PC-9 (cell line): Measurements from ENCODE around the gene RAPGEF1. TPM values are rescaled to one million over a fixed set of nuclear protein-coding genes. Genes with fewer than 3 reads are reported as not detected.

ENCODE experiments used
- BruUV-seq: library from RNA; stranded (reverse); fragments of 400-500 nt; replicated peaks from 2 replicates; lab custom pipeline; 2021; lab: Mats Ljungman, UMichigan
- CTCF ChIA-PET: fragments of 300-600 bp; sonication (Branson Sonifier 250); formaldehyde crosslinking; loops from one replicate; lab custom pipeline; 2022; ENCODE audit warnings: antibody characterized with exemption; lab: Charles Lee
- POLR2A ChIA-PET: fragments of 300-600 bp; sonication (Branson Sonifier 250); formaldehyde crosslinking; loops from one replicate; lab custom pipeline; 2022; ENCODE audit warnings: antibody characterized with exemption; ENCODE audit not compliant: unreplicated experiment; lab: Charles Lee
- DNase-seq, 2 experiments: peaks; one replicate each; pipeline versions ENCODE4 v3.0.0 to v3.0.0-alpha.2; 2015 to 2022; ENCODE audit warnings: mixed read lengths in 1 of 2
- H2AFZ ChIP-seq: fragments of 200-600 bp; sonication (generic); 2 replicates; pipeline ENCODE4 v1.8.1; 2017; ENCODE audit warnings: antibody characterized with exemption
- H3F3A ChIP-seq: fragments of 200-600 bp; sonication (generic); 2 replicates; pipeline ENCODE4 v1.8.1; 2017; ENCODE audit warnings: antibody characterized with exemption, mild to moderate bottlenecking, low read depth; ENCODE audit not compliant: insufficient read depth
- H3K27ac ChIP-seq: fragments of 200-600 bp; sonication (generic); 2 replicates; pipeline ENCODE4 v1.6.1; 2016; ENCODE audit warnings: mixed run types
- H3K27me3 ChIP-seq: fragments of 200-600 bp; sonication (generic); 2 replicates; pipeline ENCODE4 v1.6.1; 2016; ENCODE audit warnings: low read depth, mixed run types; ENCODE audit not compliant: insufficient read depth
- H3K36me3 ChIP-seq: fragments of 200-600 bp; sonication (generic); 2 replicates; pipeline ENCODE4 v1.6.1; 2016; ENCODE audit warnings: low read depth, mixed run types
- H3K4me1 ChIP-seq: fragments of 200-600 bp; sonication (generic); replicated peaks from 2 replicates; pipeline ENCODE4 v1.6.1; 2016; ENCODE audit warnings: mixed run types; ENCODE audit not compliant: insufficient read depth
- H3K4me2 ChIP-seq: fragments of 200-600 bp; sonication (generic); 2 replicates; pipeline ENCODE4 v1.6.1; 2017; ENCODE audit warnings: mixed run types
- H3K4me3 ChIP-seq: fragments of 200-600 bp; sonication (generic); 2 replicates; pipeline ENCODE4 v1.6.1; 2016; ENCODE audit warnings: mixed run types
- H3K79me2 ChIP-seq: fragments of 200-600 bp; sonication (generic); 2 replicates; pipeline ENCODE4 v1.6.1; 2017; ENCODE audit warnings: low read depth, mixed run types
- H3K9me2 ChIP-seq: fragments of 200-600 bp; sonication (generic); 2 replicates; pipeline ENCODE4 v1.8.1; 2017; ENCODE audit warnings: mild to moderate bottlenecking; ENCODE audit not compliant: insufficient read depth
- H3K9me3 ChIP-seq: fragments of 200-600 bp; sonication (generic); 2 replicates; pipeline ENCODE4 v1.8.1; 2016; ENCODE audit warnings: low read depth; ENCODE audit not compliant: insufficient read depth
- H4K20me1 ChIP-seq: fragments of 200-600 bp; sonication (generic); 2 replicates; pipeline ENCODE4 v1.8.1; 2017; ENCODE audit not compliant: insufficient read depth
- EZH2 ChIP-seq: fragments of 200-600 bp; sonication (generic); IDR thresholded peaks from 2 replicates; pipeline ENCODE4 v1.8.0; 2017; ENCODE audit warnings: antibody characterized with exemption, low read depth
- intact Hi-C: fragments of 100-400 bp; cut with micrococcal nuclease; formaldehyde crosslinking; loops from one replicate; pipeline ENCODE4 v1.10.0; 2022; ENCODE audit not compliant: unreplicated experiment
- total RNA-seq: library from RNA; stranded (reverse); gene quantifications from 2 replicates; pipeline ENCODE4 v1.2.3, GENCODE V29; 2021
- TF ChIP-seq, protein P1 (sequence below): fragments of 200-600 bp; sonication (generic); conservative IDR thresholded peaks from 2 replicates; pipeline ENCODE4 v1.6.1; 2017; ENCODE audit warnings: mixed run types, antibody characterized with exemption, mild to moderate bottlenecking, moderate library complexity

Gene RAPGEF1
- total RNA-seq, 1 experiment from 2014 or later: 66.5 TPM

DNA sequence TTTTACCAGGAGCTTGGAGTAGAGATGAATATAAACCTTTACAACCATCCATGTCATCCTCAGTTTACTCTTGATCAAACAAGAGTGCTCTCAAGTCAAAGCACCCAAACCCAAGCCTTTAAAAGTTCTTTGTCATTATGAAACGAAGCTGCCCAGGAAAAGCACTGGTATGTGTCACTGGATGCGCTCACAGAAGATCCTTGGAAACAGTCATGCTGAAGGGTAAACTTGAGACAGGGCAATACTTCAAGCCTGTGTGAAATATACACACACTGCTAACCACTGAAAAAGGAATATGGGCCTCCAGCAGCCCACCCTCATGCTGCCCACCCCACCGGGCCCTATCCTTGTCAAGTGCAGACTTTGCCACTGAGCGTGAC is 110.1 kb downstream of the RAPGEF1 start:
- Histone ChIP-seq H3K79me2 (no peaks in the 10 kb centered on the region), H3F3A (peaks cover 8% of the 10 kb centered on the region), H3K4me3 (no peak overlapping the region), H3K9me2 (no peaks in the 10 kb centered on the region), H3K27me3 (no peaks in the 10 kb centered on the region), H2AFZ (no peak overlapping the region), H3K9me3 (no peaks in the 10 kb centered on the region), H3K27ac (no peak overlapping the region), H3K36me3 (no peaks in the 10 kb centered on the region), H4K20me1 (0 out of 2 replicates have a peak, but pooled peaks cover 3% of the 10 kb centered on the region), H3K4me2 (no peak overlapping the region), H3K4me1 (peaks cover 23% of the 10 kb centered on the region)
- POLR2A ChIA-PET: interaction anchor here (0.5 kb wide), 1 partner anchor 119 kb away, joined by 23 read pairs; no protein-coding TSS in a partner anchor
- DNase-seq: no peak
- CTCF ChIA-PET: interaction anchor here (0.6 kb wide), 1 partner anchor 897 kb away, joined by 3 read pairs; no protein-coding TSS in a partner anchor
- TF ChIP-seq, protein P1, sequence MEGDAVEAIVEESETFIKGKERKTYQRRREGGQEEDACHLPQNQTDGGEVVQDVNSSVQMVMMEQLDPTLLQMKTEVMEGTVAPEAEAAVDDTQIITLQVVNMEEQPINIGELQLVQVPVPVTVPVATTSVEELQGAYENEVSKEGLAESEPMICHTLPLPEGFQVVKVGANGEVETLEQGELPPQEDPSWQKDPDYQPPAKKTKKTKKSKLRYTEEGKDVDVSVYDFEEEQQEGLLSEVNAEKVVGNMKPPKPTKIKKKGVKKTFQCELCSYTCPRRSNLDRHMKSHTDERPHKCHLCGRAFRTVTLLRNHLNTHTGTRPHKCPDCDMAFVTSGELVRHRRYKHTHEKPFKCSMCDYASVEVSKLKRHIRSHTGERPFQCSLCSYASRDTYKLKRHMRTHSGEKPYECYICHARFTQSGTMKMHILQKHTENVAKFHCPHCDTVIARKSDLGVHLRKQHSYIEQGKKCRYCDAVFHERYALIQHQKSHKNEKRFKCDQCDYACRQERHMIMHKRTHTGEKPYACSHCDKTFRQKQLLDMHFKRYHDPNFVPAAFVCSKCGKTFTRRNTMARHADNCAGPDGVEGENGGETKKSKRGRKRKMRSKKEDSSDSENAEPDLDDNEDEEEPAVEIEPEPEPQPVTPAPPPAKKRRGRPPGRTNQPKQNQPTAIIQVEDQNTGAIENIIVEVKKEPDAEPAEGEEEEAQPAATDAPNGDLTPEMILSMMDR: no peak
- TF ChIP-seq EZH2: no peak
- BruUV-seq: no TSS peak
- intact Hi-C loops: no loop called here

DNA sequence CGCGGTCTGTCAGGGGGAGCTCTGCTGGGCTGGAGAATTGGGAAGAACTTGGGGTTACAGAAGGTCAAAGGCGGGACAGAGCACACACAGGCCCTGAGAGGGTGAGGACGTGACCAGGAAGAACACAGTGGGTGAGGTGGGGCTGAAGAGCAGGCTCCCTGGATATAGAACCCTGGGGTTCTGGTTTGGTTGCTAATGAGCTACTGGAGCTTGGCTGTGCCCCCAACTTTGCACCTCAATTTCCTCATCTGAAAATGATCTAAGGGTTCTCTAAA is 110.7 kb downstream of the RAPGEF1 start:
- Histone ChIP-seq H3K79me2 (no peaks in the 10 kb centered on the region), H3K9me2 (no peaks in the 10 kb centered on the region), H2AFZ (no peak overlapping the region), H3K9me3 (no peaks in the 10 kb centered on the region), H3K27ac (no peak overlapping the region), H3K4me1 (peaks cover 16% of the 10 kb centered on the region; the same call in 1 of the 2 replicates), H3F3A (peaks cover 6% of the 10 kb centered on the region; the same call in 1 of the 2 replicates), H3K36me3 (no peaks in the 10 kb centered on the region), H3K4me2 (no peak overlapping the region), H4K20me1 (0 out of 2 replicates have a peak, but pooled peaks cover 3% of the 10 kb centered on the region), H3K27me3 (no peaks in the 10 kb centered on the region), H3K4me3 (no peak overlapping the region)
- no peak for DNase-seq
- TF ChIP-seq, protein P1: no peak
- TF ChIP-seq EZH2: no peak
- CTCF ChIA-PET: no interaction called here
- intact Hi-C loops: no loop called here
- BruUV-seq: no TSS peak
- POLR2A ChIA-PET: interaction anchor here (0.5 kb wide), 1 partner anchor 119 kb away, joined by 23 read pairs; no protein-coding TSS in a partner anchor

DNA sequence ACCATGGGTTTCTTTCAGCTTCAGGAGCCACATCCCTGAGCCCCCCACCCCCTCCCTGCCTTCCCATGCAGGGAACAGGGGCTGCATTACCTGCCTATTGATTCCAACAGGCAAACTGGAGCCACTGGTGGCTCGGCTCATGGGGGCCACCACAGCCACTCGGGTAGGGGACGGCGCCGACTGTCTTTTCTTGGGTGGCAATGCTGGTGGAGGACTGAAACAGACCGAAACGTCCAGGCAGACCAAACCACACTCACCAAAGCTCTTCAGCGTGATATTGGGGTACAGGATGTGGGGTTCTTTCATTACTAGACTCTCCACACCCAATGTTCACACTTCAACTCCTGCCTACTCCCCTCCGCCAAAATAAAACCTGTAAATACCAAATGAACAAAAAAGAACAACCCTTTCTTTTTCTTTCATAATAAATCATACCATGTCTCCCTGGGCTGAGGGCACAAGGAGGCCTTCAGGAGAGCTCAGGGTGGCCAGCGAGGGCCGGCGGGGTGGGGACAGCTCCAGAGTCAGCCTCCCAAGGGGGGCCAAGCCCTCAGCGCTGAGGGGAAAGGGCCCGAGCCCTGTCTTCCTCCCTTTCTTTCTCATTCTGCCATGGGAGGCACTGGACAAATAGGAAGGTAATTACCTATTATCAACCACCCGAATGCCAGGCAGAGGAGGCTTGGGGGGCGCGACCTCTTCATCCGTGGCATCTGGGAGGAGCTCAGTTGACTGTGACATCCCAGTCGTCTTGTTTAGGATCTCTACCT is 111.2 kb downstream of the RAPGEF1 start:
- Histone ChIP-seq H3K27ac (no peak overlapping the region), H3F3A (peaks cover 6% of the 10 kb centered on the region; the same call in 1 of the 2 replicates), H3K9me2 (no peaks in the 10 kb centered on the region), H3K27me3 (no peaks in the 10 kb centered on the region), H3K9me3 (no peaks in the 10 kb centered on the region), H3K4me2 (no peak overlapping the region), H3K4me1 (peaks cover 12% of the 10 kb centered on the region; the same call in 1 of the 2 replicates), H3K79me2 (no peaks in the 10 kb centered on the region), H3K4me3 (no peak overlapping the region), H4K20me1 (0 out of 2 replicates have a peak, but pooled peaks cover 3% of the 10 kb centered on the region), H3K36me3 (no peaks in the 10 kb centered on the region), H2AFZ (no peak overlapping the region)
- BruUV-seq: no TSS peak
- intact Hi-C loops: no loop called here
- ChIA-PET CTCF (no interaction called here), POLR2A (no interaction called here)
- DNase-seq: no peak
- TF ChIP-seq EZH2: no peak
- TF ChIP-seq, protein P1: no peak
